DND-41 (cell line): ENCODE results near the gene NDUFA8.
"Not testable (repeated sequence)": the region's sequence is repeated elsewhere in the genome, so short reads cannot be mapped to it uniquely, and the experiment has no call there.

Experiments
- ATAC-seq: fragments of 200-7000 bp; cut with Tn5 transposase; 3 replicates; pipeline ENCODE4 v1.9.1; 2021; ENCODE audit warnings: low read depth; ENCODE audit not compliant: insufficient read depth
- DNase-seq: peaks from one replicate; pipeline ENCODE4 v3.0.0-alpha.2; 2020
- H2AFZ ChIP-seq: 2 replicates; pipeline ENCODE4 v1.6.0; 2012; ENCODE audit warnings: low read depth, low read length
- H3K27ac ChIP-seq: 2 replicates; pipeline ENCODE4 v1.5.1; 2012; ENCODE audit warnings: low read length, inconsistent platforms
- H3K27me3 ChIP-seq: fragments of 200-600 bp; sonication (generic); 2 replicates; pipeline ENCODE4 v1.6.0; 2012; ENCODE audit warnings: low read length, mild to moderate bottlenecking, inconsistent platforms; ENCODE audit not compliant: insufficient read depth, poor library complexity
- H3K36me3 ChIP-seq: 2 replicates; pipeline ENCODE4 v1.5.1; 2012; ENCODE audit warnings: low read length, inconsistent platforms; ENCODE audit not compliant: insufficient read depth
- H3K4me1 ChIP-seq: 2 replicates; pipeline ENCODE4 v1.5.1; 2012; ENCODE audit warnings: mild to moderate bottlenecking, low read length; ENCODE audit not compliant: insufficient read depth
- H3K4me2 ChIP-seq: 2 replicates; pipeline ENCODE4 v1.6.0; 2012; ENCODE audit warnings: mild to moderate bottlenecking, moderate library complexity, low read length, inconsistent platforms; ENCODE audit not compliant: insufficient read depth
- H3K4me3 ChIP-seq, 2 experiments: fragments of 200-600 bp in 1 of 2; shearing (Covaris generic) in 1 of 2; 2 replicates each; pipeline ENCODE4 v1.5.1; 2012 to 2016; ENCODE audit warnings: inconsistent platforms in 2 of 2, low read length in 2 of 2, mild to moderate bottlenecking in 2 of 2, low read depth in 1 of 2, moderate library complexity in 1 of 2
- H3K79me2 ChIP-seq: 2 replicates; pipeline ENCODE4 v1.6.0; 2012; ENCODE audit warnings: low read length, inconsistent platforms; ENCODE audit not compliant: insufficient read depth
- H3K9ac ChIP-seq: 2 replicates; pipeline ENCODE4 v1.6.0; 2012; ENCODE audit warnings: low read depth, mild to moderate bottlenecking, inconsistent platforms, low read length, moderate library complexity
- H3K9me3 ChIP-seq: 2 replicates; pipeline ENCODE4 v1.5.1; 2012; ENCODE audit warnings: low read length, moderate library complexity, mild to moderate bottlenecking, inconsistent platforms; ENCODE audit not compliant: insufficient read depth, severe bottlenecking
- H4K20me1 ChIP-seq: 2 replicates; pipeline ENCODE4 v1.6.0; 2012; ENCODE audit warnings: low read length; ENCODE audit not compliant: insufficient read depth
- EZH2 ChIP-seq: IDR thresholded peaks from 3 replicates; pipeline ENCODE4 v1.6.1; 2012; ENCODE audit warnings: borderline replicate concordance, low read depth, mild to moderate bottlenecking, moderate library complexity, low read length, inconsistent platforms; ENCODE audit not compliant: severe bottlenecking
- TF ChIP-seq, protein P1 (sequence below): IDR thresholded peaks from 2 replicates; pipeline ENCODE4 v1.5.1; 2012; ENCODE audit warnings: borderline replicate concordance, low read length, moderate library complexity, mild to moderate bottlenecking; ENCODE audit not compliant: poor library complexity, severe bottlenecking; ENCODE audit errors: extremely low read depth

The NDUFA8 gene

DNA sequence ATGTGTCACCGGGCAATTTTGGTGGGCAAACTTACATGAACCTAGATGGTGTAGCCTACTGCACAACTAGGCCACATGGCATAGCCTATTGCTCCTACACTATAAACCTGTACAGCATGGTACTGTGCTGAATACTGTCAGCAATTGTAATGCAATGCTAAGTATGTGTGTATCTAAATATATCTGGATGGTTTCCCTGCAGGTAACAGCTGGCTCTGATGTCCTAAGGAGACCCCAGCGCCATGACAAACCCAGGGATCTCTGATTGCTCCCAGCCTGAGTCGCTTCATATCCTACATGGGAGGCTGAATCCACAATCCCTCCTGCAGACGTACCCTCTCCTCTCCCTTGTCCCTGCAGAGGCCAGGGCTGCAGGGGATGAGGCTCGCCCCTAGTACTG is 39.9 kb downstream of the NDUFA8 start:
- H3K27me3 ChIP-seq = no peaks in the 10 kb centered on the region
- H2AFZ ChIP-seq = no peak overlapping the region
- no peak for TF ChIP-seq EZH2
- TF ChIP-seq, protein P1, sequence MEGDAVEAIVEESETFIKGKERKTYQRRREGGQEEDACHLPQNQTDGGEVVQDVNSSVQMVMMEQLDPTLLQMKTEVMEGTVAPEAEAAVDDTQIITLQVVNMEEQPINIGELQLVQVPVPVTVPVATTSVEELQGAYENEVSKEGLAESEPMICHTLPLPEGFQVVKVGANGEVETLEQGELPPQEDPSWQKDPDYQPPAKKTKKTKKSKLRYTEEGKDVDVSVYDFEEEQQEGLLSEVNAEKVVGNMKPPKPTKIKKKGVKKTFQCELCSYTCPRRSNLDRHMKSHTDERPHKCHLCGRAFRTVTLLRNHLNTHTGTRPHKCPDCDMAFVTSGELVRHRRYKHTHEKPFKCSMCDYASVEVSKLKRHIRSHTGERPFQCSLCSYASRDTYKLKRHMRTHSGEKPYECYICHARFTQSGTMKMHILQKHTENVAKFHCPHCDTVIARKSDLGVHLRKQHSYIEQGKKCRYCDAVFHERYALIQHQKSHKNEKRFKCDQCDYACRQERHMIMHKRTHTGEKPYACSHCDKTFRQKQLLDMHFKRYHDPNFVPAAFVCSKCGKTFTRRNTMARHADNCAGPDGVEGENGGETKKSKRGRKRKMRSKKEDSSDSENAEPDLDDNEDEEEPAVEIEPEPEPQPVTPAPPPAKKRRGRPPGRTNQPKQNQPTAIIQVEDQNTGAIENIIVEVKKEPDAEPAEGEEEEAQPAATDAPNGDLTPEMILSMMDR = no peak
- no peaks in the 10 kb centered on the region for H3K36me3 ChIP-seq
- no peak overlapping the region for H3K27ac ChIP-seq
- H3K9ac ChIP-seq = no peak overlapping the region
- H3K4me1 ChIP-seq = no peaks in the 10 kb centered on the region
- no peak for DNase-seq
- no peaks in the 10 kb centered on the region for H3K9me3 ChIP-seq
- no peak for ATAC-seq
- H3K4me2 ChIP-seq = no peak overlapping the region
- H4K20me1 ChIP-seq = no peaks in the 10 kb centered on the region; the same call in none of the 2 replicates
- no peaks in the 10 kb centered on the region for H3K79me2 ChIP-seq
- H3K4me3 ChIP-seq = no peak overlapping the region

DNA sequence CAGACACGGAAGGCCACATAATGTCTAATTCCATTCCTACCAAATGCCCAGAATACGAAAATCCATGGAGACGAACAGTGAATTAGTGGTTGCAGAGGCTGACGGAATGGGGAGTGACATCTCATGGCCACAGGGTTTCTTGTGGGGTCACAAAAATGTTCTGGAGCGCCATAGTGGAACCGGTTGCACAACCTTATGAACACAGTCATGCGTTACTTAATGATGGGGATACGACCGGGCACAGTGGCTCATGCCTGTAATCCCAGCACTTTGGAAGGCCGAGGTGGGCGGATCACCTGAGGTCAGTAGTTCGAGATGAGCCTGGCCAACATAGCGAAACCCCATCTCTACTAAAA is 40.4 kb downstream of the NDUFA8 start:
- Histone ChIP-seq H3K27me3 (no peaks in the 10 kb centered on the region), H3K79me2 (no peaks in the 10 kb centered on the region), H3K36me3 (no peaks in the 10 kb centered on the region), H2AFZ (no peak overlapping the region), H3K9me3 (no peaks in the 10 kb centered on the region), H3K4me2 (no peak overlapping the region), H3K4me1 (no peaks in the 10 kb centered on the region), H3K4me3 (no peak overlapping the region), H3K27ac (no peak overlapping the region), H3K9ac (no peak overlapping the region), H4K20me1 (no peaks in the 10 kb centered on the region; the same call in 1 of the 2 replicates)
- no peak for TF ChIP-seq EZH2
- TF ChIP-seq, protein P1 = no peak
- DNase-seq = no peak
- ATAC-seq = no peak

DNA sequence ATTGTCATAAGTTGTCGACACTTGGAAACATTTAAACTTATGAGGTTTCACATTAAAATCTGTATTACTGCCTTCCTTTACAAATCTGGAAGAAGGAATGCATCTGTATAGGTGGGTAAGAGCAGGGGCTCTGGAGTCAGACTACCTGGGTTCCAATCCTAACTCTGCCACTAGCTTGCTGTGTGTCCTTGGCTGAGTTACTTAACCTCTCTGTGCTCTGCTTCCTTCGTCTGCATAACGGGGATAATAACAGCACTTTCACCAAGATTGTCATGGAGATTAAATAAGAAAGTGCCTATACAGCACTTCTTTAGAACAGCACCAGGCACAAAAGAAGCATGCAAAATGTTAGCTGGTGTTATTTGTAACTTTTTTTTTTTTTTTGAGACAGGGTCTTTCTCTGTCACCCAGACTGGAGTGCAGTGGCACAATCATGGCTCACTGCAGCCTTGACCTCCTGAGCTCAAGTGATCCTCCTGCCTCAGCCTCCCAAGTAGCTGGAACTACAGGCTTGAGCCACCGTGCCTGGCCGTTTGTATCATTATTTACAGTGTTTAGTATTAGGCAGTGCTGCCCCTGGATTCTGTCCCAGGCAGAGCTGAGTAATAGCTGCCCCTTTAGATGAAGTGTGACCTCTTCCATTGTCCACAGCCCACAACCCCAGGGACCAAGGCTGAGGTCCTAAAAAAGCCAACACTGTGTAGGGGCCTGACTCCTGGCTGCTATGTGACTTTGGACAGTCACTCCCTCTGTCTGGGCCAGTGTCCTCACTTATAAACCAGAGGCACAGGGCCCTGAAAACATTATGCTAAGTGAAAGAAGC is 41.0 kb downstream of the NDUFA8 start:
- Histone ChIP-seq H3K36me3 (no peaks in the 10 kb centered on the region), H3K9ac (no peak overlapping the region), H3K79me2 (no peaks in the 10 kb centered on the region), H3K4me3 (no peak overlapping the region), H3K4me2 (no peak overlapping the region), H4K20me1 (no peaks in the 10 kb centered on the region; the same call in 1 of the 2 replicates), H3K4me1 (no peaks in the 10 kb centered on the region), H3K27ac (no peak overlapping the region), H2AFZ (no peak overlapping the region), H3K9me3 (no peaks in the 10 kb centered on the region), H3K27me3 (no peaks in the 10 kb centered on the region)
- no peak for DNase-seq
- TF ChIP-seq EZH2 = no peak
- TF ChIP-seq, protein P1 = no peak
- no peak for ATAC-seq

DNA sequence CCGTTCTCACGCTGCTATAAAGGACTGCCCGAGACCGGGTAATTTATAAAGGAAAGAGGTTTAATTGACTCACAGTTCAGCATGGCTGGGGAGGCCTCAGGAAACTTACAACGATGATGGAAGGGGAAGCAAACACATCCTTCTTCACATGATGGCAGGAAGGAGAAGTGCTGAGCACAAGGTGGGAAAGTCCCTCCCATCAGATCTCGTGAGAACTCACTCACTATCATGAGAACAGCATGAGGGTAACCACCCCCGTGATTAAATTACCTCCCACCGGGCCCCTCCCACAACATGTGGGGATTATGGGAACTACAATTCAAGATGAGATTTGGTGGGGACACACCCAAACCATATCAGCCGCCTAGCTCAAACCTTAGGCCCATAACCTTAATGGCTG is 42.3 kb downstream of the NDUFA8 start:
- not testable (repeated sequence) for H3K4me3 ChIP-seq, ATAC-seq, H3K9me3 ChIP-seq

More for the DNA sequence above, 42.3 kb downstream of the NDUFA8 start:
- DNase-seq, H3K27ac ChIP-seq, H3K4me2 ChIP-seq, H3K27me3 ChIP-seq, H3K36me3 ChIP-seq, H3K79me2 ChIP-seq, H3K9ac ChIP-seq, H4K20me1 ChIP-seq, H2AFZ ChIP-seq, H3K4me1 ChIP-seq: not testable (repeated sequence)
